Limb (tissue), 2 donors: ENCODE measurements around the gene YTHDF2.
"Not testable (repeated sequence)": the region's sequence is repeated elsewhere in the genome, so short reads cannot be mapped to it uniquely, and the experiment has no call there.

Experiments
- DNase-seq, 2 donors: peaks; one replicate each; pipeline ENCODE4 v3.0.0-alpha.2; 2016; ENCODE audit errors: extremely low spot score in 2 of 2

YTHDF2 gene

GRCh38 chr1:28759257-28759656 lies 22.5 kb downstream of the YTHDF2 start:
- no peak for DNase-seq

- DNase-seq, result no peak
These were observed 24.4 kb downstream of the YTHDF2 start for GRCh38 chr1:28761189-28761588.

DNA sequence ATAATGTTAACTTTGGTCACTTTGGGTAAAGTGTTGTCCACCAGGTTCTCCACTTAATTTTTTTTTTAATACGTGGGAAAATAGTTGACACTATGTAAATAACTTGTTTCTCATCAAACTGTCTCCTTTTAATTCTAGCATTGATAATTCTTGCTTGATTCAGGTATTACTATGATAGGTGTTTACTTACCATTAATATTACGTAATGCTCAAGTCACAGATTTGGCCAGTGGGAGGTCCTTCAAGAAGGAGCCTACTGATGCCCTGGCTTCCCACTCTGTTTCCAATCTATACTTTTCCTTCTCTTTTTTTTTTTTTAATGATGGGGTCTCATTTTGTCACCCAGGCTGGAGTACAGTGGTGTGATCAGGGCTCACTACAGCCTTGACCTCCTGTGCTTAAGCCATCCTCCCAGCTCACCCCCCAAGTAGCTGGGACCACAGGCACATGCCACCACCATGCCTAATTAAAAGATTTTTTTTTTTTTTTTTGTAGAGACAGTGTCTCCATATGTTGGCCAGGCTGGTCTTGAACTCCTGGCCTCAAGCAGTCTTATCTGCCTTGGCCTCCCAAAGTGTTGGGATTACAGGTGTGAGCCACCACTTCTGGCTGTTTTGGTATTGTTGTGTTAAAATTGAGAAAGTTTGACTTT lies 29.9 kb downstream of the YTHDF2 start:
- no peak for DNase-seq

DNA sequence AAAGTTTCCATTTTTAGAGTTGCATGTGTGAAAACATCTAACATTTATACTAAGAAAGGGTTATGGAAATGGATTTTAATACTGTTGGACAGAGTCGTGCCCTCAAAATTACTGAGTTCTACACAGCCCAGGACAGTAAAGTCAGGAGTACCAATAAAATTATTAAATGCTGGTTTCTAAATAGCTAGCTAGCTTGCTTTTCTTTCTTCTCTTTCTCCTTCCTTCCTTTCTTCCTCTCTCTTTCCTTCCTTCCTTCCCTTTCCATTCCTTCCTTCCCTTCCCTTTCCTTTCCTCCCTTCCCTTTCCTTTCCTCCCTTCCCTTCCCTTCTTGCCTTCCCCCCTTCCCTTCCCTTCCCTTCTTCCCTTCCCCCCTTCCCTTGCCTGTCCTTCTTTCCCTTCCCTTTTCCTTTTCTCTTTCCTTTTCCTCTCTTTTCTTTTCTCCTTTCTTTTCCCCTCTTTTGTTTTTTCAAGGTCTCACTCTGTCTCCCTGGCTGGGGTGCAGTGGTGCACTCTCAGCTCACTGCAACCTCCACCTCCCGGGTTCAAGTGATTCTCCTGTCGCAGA lies 33.9 kb downstream of the YTHDF2 start:
- no peak for DNase-seq

GRCh38 chr1:28771921-28772320 lies 35.2 kb downstream of the YTHDF2 start:
- DNase-seq, result not testable (repeated sequence)

DNA sequence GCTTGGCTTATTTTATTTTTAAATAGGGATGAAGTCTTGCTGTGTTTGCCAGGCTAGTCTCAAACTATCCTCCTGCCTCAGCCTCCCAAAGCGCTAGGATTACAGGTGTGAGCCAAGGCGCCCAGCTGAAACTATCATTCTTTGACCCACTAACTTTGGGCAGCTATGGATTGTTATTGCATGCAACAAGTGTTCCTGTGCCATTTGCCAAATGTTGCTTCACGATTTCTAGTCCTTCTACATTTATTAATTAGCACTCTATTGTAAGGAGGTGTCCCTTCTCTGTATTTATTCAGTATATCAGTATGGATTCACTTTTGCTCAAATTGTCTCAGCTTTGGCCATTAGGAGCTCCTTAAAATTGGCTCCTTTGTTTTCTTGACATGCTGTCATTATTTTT lies 36.4 kb downstream of the YTHDF2 start:
- DNase-seq, result no peak

GRCh38 chr1:28775121-28775942 lies 38.6 kb downstream of the YTHDF2 start:
- peak; percentile 69 to 71 for DNase-seq

GRCh38 chr1:28776341-28776740 lies 39.6 kb downstream of the YTHDF2 start:
- no peak for DNase-seq

- no peak for DNase-seq
These were observed 41.3 kb downstream of the YTHDF2 start for GRCh38 chr1:28778021-28778420.

- no peak for DNase-seq
These were observed 43.1 kb downstream of the YTHDF2 start for GRCh38 chr1:28779751-28780408.

GRCh38 chr1:28781305-28781704 lies 44.6 kb downstream of the YTHDF2 start:
- no peak for DNase-seq

- no peak for DNase-seq
These were observed 45.3 kb downstream of the YTHDF2 start for GRCh38 chr1:28782011-28782410.

DNA sequence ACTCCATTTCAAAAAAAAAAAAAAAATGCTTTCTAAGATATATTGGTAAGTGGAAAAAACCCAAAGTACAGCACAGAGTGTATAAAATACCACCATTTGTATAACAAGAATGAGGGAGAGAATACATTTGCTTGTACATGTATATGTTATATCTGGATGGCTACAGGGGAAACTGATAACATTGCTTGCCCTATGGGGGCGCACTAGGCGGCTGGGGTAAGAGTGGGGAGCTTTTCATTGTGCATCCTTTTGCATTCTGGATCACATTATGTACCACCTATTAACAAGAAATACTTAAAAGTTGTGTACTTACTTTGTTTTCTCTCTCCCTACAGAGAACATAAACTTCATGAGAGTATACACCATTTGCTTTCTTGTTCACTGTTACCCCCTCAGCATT lies 46.6 kb downstream of the YTHDF2 start:
- no peak for DNase-seq

- no peak for DNase-seq
These were observed 52.7 kb downstream of the YTHDF2 start for GRCh38 chr1:28789412-28789811.

DNA sequence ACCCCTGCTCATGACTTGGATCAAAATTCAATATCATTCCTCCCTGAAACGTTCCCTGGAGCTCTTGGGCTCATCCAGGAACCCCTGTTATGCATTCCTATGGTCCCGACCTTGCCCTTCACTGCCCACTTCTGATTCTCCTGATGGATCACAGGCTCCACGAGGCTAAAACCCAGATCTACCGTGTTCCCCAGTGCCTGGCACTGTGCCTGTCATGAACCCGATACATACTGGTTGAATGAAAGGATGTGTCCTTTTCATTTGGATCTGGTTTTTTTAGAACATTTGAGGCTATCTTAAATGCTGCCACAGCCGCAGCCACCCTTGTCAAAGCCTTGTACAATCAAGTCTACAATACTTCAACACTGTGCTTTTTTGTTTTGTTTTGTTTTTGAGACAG lies 53.1 kb downstream of the YTHDF2 start:
- DNase-seq, result no peak

DNA sequence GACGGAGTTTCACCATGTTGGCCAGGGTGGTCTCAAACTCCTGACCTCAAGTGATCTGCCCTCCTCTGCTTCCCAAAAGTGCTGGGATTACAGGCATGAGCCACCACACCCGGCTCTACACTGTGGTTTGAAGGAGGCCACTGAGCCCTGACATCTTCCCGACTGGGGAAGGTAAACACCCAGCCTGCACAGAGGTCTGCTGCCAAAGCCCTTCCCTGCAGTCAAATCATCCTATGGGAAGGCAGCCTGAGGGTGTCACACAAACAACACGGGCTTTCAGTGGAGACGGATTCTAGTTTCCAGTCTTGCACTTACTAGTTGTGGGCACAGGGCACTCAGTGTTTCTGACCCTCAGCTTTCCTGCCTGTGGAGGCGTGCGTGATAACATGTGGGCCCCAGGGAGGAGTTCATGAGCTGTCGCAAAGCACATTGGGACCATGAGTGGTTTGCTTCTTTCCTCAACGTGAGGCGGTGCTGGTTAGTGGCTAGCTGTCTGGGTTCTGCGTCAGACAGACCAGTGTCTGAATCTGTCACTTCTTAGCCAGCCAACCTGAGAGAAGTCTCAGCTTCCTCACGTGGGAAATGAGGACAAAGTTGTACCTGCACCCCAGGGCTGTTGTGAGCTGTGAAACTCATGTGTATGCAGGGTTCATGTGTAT lies 53.8 kb downstream of the YTHDF2 start:
- no peak for DNase-seq

GRCh38 chr1:28791929-28792328 lies 55.2 kb downstream of the YTHDF2 start:
- not testable (repeated sequence) for DNase-seq

DNA sequence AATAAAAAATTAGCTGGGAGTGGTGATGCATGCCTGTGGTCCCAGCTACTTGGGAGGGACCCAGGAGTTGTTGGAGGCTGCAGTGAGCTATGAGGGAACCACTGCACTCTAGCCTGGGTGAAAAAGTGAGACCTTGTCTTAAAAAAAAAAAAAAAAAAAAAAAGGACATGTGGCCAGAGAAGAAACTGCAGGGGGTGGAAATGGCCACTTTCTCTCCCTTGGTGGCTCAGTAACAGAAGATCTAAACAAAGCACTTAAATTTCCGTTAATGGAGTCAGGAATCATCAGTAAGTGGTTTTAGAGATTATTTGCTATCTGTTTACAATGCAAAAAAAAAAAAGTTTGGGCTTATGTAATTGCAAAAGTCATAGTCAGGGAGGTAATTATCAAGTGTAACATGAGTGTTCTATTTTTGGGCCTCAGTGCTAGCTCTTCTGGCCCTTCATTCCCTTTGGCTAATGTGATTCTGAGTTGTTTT lies 55.9 kb downstream of the YTHDF2 start:
- DNase-seq, result no peak

DNA sequence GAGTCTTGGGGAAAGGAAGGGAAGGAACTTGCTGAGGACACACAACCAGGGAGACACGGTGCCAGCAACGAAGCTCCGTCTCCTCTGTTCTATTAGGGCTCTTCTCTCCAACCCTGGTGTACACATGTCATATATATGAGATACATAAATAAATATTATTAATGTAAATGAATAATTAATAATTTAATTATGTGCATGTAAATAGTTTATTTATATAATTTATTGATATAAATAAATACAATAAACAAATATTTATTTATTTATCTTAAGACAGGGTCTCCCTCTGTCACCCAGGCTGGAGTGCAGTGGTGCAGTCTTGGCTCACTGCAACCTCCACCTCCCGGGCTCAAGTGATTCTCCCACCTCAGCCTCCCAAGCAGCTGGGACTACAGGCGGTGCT lies 57.8 kb downstream of the YTHDF2 start:
- not testable (repeated sequence) for DNase-seq

DNA sequence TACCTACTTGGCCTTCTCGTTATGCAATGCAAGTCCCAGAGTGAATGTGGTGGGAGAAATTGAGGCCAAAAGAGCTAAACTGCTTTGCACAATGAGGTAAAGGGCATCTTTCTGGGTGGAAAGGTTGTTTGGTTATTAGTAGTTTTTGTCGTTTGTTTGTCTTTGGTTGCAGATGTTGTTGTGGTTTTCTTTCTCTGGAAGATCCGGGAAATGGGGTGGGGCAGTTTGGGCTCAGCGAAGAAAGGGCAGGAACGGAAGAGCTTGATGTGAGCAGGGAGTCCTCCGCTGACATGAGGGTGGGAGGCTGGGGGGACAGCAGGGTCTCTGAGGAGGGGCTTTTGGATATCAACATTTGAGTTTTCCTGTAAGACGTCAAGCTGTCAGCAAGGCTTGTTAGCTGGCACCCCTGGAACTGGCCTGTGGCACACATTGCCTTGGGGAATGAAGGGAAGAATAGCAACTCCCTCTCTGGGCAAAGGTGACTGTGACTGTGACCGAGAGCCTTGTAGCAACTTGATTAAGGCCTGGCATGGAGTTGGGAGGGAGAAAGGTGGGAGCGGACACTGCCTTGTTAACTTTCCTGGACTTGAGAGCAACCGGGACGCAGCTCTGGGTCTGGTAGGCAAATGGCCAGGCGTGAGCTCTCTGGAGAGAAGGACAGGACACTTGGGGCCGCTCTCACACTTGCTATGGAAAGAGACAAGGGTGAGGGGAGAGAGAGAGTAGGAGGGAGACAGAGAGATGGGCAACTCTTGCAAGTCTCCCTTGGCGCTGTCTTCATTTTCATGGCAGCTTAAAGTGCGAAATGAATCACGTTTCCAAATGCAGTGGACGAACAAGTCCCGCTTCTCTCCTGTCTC lies 59.8 kb downstream of the YTHDF2 start:
- no peak for DNase-seq

- DNase-seq, result no peak
These were observed 63.6 kb downstream of the YTHDF2 start for GRCh38 chr1:28800324-28800723.
